HCT116 (cell line): ENCODE measurements around the gene SNX13.

Source experiments
- EZH2 ChIP-seq: fragments of 200-600 bp; sonication (generic); IDR thresholded peaks from 2 replicates; pipeline ENCODE4 v1.6.1; 2017; ENCODE audit warnings: antibody characterized with exemption, mixed run types
- EZH2phosphoT487 ChIP-seq: fragments of 200-600 bp; IDR thresholded peaks from 2 replicates; pipeline ENCODE4 v1.6.1; 2018; ENCODE audit warnings: antibody characterized with exemption, borderline replicate concordance
- POLR2A ChIP-seq: IDR thresholded peaks from 2 replicates; pipeline ENCODE4 v1.7.0; 2011; ENCODE audit warnings: borderline replicate concordance; ENCODE audit not compliant: insufficient read depth, insufficient read length; ENCODE audit errors: extremely low read depth
- SRF ChIP-seq: IDR thresholded peaks from 2 replicates; pipeline ENCODE4 v1.6.1; 2012; ENCODE audit warnings: low read depth
- YY1 ChIP-seq: IDR thresholded peaks from 2 replicates; pipeline ENCODE4 v1.6.1; 2011; ENCODE audit warnings: low read length, low read depth, moderate library complexity, mild to moderate bottlenecking; ENCODE audit not compliant: insufficient replicate concordance; ENCODE audit errors: extremely low read depth
- TF ChIP-seq, protein P1 (sequence below), 3 experiments: fragments of 200-600 bp in 1 of 3; sonication (generic) in 1 of 3; IDR thresholded peaks in 2 of 3; conservative IDR thresholded peaks in 1 of 3; 2 replicates each; pipeline ENCODE4 v1.5.1; 2012 to 2017; ENCODE audit warnings: low read depth in 2 of 3, low read length in 2 of 3, antibody characterized with exemption in 1 of 3, borderline replicate concordance in 1 of 3, control low read depth in 1 of 3, mild to moderate bottlenecking in 1 of 3, mixed read lengths in 1 of 3, mixed run types in 1 of 3, moderate library complexity in 1 of 3; ENCODE audit not compliant: insufficient read depth in 1 of 3

DNA sequence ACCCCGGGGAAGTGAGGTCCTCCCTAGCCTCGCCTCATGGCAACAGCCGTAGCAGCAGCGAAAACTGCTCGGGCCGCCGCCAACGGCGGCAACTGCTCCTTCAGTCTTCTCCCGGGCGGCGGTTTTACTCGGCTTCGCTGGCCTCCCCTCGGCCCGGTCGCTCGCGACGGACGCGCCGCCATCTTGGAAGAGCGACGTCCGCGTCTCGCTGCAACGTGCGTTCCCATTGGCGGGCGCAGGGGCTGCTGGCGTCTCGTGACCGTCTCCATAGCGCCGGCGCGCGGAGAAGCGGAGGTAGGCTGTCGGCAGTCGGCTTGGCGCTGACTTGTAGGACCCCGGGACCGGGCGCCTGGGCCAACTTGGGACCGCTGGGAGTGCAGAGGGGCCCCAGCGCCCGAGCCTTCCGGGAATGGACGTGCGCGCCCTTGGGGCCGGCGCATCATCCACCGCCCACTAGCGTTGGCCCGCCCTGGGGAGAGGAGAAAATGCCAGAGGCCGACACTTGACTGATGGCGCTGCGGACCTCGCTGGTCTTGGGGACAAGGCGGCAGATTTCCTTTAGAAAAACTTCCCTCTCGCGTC is at the start of gene SNX13:
- TF ChIP-seq, protein P1, sequence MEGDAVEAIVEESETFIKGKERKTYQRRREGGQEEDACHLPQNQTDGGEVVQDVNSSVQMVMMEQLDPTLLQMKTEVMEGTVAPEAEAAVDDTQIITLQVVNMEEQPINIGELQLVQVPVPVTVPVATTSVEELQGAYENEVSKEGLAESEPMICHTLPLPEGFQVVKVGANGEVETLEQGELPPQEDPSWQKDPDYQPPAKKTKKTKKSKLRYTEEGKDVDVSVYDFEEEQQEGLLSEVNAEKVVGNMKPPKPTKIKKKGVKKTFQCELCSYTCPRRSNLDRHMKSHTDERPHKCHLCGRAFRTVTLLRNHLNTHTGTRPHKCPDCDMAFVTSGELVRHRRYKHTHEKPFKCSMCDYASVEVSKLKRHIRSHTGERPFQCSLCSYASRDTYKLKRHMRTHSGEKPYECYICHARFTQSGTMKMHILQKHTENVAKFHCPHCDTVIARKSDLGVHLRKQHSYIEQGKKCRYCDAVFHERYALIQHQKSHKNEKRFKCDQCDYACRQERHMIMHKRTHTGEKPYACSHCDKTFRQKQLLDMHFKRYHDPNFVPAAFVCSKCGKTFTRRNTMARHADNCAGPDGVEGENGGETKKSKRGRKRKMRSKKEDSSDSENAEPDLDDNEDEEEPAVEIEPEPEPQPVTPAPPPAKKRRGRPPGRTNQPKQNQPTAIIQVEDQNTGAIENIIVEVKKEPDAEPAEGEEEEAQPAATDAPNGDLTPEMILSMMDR (IDR thresholded peaks at IDR 0.05 in 2 of 3, conservative IDR thresholded peaks at IDR 0.05 in 1 of 3; ENCODE audit: borderline replicate concordance in 1 of 3, insufficient read depth in 1 of 3, low read depth in 2 of 3, low read length in 2 of 3), result peak in 1 of 3 experiments; percentile 22; a peak in 1 of 6 replicates
- TF ChIP-seq EZH2, result no peak
- TF ChIP-seq POLR2A, result peak; percentile 64
- no peak for TF ChIP-seq SRF
- TF ChIP-seq EZH2phosphoT487, result no peak
- peak; percentile 97 for TF ChIP-seq YY1
